Measurements from ENCODE around the gene SLC7A11.

The SLC7A11 gene

GRCh38 chr4:138163171-138163570 lies 79.0 kb downstream of the SLC7A11 start:
- no peak overlapping the region for H2AFZ ChIP-seq (ENCODE audit: low read depth, low read length)
- H3K4me1 ChIP-seq (ENCODE audit: insufficient read depth, low read length) = no peaks in the 10 kb centered on the region
- no peaks in the 10 kb centered on the region for H3K9me3 ChIP-seq (ENCODE audit: low read length)
- no peaks in the 10 kb centered on the region for H3K36me3 ChIP-seq (ENCODE audit: insufficient read depth, low read length)
- no peak overlapping the region for H3K4me3 ChIP-seq (ENCODE audit: low read length)
- no peaks in the 10 kb centered on the region for H3K27me3 ChIP-seq (ENCODE audit: insufficient read depth, low read length)

- Histone ChIP-seq H3K36me3 (ENCODE audit: insufficient read depth, low read length) (no peaks in the 10 kb centered on the region), H2AFZ (ENCODE audit: low read depth, low read length) (no peak overlapping the region), H3K4me3 (ENCODE audit: low read length) (no peak overlapping the region), H3K9me3 (ENCODE audit: low read length) (no peaks in the 10 kb centered on the region), H3K27me3 (ENCODE audit: insufficient read depth, low read length) (no peaks in the 10 kb centered on the region), H3K4me1 (ENCODE audit: insufficient read depth, low read length) (peaks cover 3% of the 10 kb centered on the region)
These were observed 79.9 kb downstream of the SLC7A11 start for GRCh38 chr4:138162259-138162658.

- no peak overlapping the region for H2AFZ ChIP-seq (ENCODE audit: low read depth, low read length)
- H3K27me3 ChIP-seq (ENCODE audit: insufficient read depth, low read length) = no peaks in the 10 kb centered on the region
- H3K4me1 ChIP-seq (ENCODE audit: insufficient read depth, low read length) = peaks cover 7% of the 10 kb centered on the region
- no peak overlapping the region for H3K4me3 ChIP-seq (ENCODE audit: low read length)
- H3K36me3 ChIP-seq (ENCODE audit: insufficient read depth, low read length) = no peaks in the 10 kb centered on the region
- no peaks in the 10 kb centered on the region for H3K9me3 ChIP-seq (ENCODE audit: low read length)
These were observed 80.8 kb downstream of the SLC7A11 start for GRCh38 chr4:138161351-138161750.

- H3K4me3 ChIP-seq (ENCODE audit: low read length) = no peak overlapping the region
- H3K9me3 ChIP-seq (ENCODE audit: low read length) = no peaks in the 10 kb centered on the region
- H3K36me3 ChIP-seq (ENCODE audit: insufficient read depth, low read length) = no peaks in the 10 kb centered on the region
- no peak overlapping the region for H2AFZ ChIP-seq (ENCODE audit: low read depth, low read length)
- no peaks in the 10 kb centered on the region for H3K27me3 ChIP-seq (ENCODE audit: insufficient read depth, low read length)
- peaks cover 7% of the 10 kb centered on the region for H3K4me1 ChIP-seq (ENCODE audit: insufficient read depth, low read length)
These were observed 83.3 kb downstream of the SLC7A11 start for GRCh38 chr4:138158746-138159297.

GRCh38 chr4:138140879-138141278 lies 101.3 kb downstream of the SLC7A11 start:
- no peaks in the 10 kb centered on the region for H3K4me1 ChIP-seq (ENCODE audit: insufficient read depth, low read length)
- no peak overlapping the region for H2AFZ ChIP-seq (ENCODE audit: low read depth, low read length)
- no peaks in the 10 kb centered on the region for H3K36me3 ChIP-seq (ENCODE audit: insufficient read depth, low read length)
- H3K27me3 ChIP-seq (ENCODE audit: insufficient read depth, low read length) = no peaks in the 10 kb centered on the region
- H3K4me3 ChIP-seq (ENCODE audit: low read length) = no peak overlapping the region
- H3K9me3 ChIP-seq (ENCODE audit: low read length) = no peaks in the 10 kb centered on the region

GRCh38 chr4:138138774-138139173 lies 103.4 kb downstream of the SLC7A11 start:
- H3K27me3 ChIP-seq (ENCODE audit: insufficient read depth, low read length) = no peaks in the 10 kb centered on the region
- H3K4me3 ChIP-seq (ENCODE audit: low read length) = no peak overlapping the region
- no peak overlapping the region for H2AFZ ChIP-seq (ENCODE audit: low read depth, low read length)
- H3K9me3 ChIP-seq (ENCODE audit: low read length) = no peaks in the 10 kb centered on the region
- no peaks in the 10 kb centered on the region for H3K36me3 ChIP-seq (ENCODE audit: insufficient read depth, low read length)
- no peaks in the 10 kb centered on the region for H3K4me1 ChIP-seq (ENCODE audit: insufficient read depth, low read length)

- no peaks in the 10 kb centered on the region for H3K36me3 ChIP-seq (ENCODE audit: insufficient read depth, low read length)
- H2AFZ ChIP-seq (ENCODE audit: low read depth, low read length) = no peak overlapping the region
- no peaks in the 10 kb centered on the region for H3K4me1 ChIP-seq (ENCODE audit: insufficient read depth, low read length)
- H3K27me3 ChIP-seq (ENCODE audit: insufficient read depth, low read length) = no peaks in the 10 kb centered on the region
- no peaks in the 10 kb centered on the region for H3K9me3 ChIP-seq (ENCODE audit: low read length)
- no peak overlapping the region for H3K4me3 ChIP-seq (ENCODE audit: low read length)
These were observed 106.5 kb downstream of the SLC7A11 start for GRCh38 chr4:138135610-138136009.

- H2AFZ ChIP-seq (ENCODE audit: low read depth, low read length) = no peak overlapping the region
- no peak overlapping the region for H3K4me3 ChIP-seq (ENCODE audit: low read length)
- no peaks in the 10 kb centered on the region for H3K4me1 ChIP-seq (ENCODE audit: insufficient read depth, low read length)
- no peaks in the 10 kb centered on the region for H3K36me3 ChIP-seq (ENCODE audit: insufficient read depth, low read length)
- H3K27me3 ChIP-seq (ENCODE audit: insufficient read depth, low read length) = no peaks in the 10 kb centered on the region
- H3K9me3 ChIP-seq (ENCODE audit: low read length) = no peaks in the 10 kb centered on the region
These were observed 123.9 kb downstream of the SLC7A11 start for GRCh38 chr4:138118270-138118669.

- Histone ChIP-seq H3K4me1 (ENCODE audit: insufficient read depth, low read length) (no peaks in the 10 kb centered on the region), H3K4me3 (ENCODE audit: low read length) (no peak overlapping the region), H3K9me3 (ENCODE audit: low read length) (no peaks in the 10 kb centered on the region), H3K36me3 (ENCODE audit: insufficient read depth, low read length) (no peaks in the 10 kb centered on the region), H3K27me3 (ENCODE audit: insufficient read depth, low read length) (no peaks in the 10 kb centered on the region), H2AFZ (ENCODE audit: low read depth, low read length) (no peak overlapping the region)
These were observed 127.1 kb downstream of the SLC7A11 start for GRCh38 chr4:138115053-138115452.

- no peaks in the 10 kb centered on the region for H3K9me3 ChIP-seq (ENCODE audit: low read length)
- H2AFZ ChIP-seq (ENCODE audit: low read depth, low read length) = no peak overlapping the region
- no peaks in the 10 kb centered on the region for H3K36me3 ChIP-seq (ENCODE audit: insufficient read depth, low read length)
- H3K4me3 ChIP-seq (ENCODE audit: low read length) = no peak overlapping the region
- H3K27me3 ChIP-seq (ENCODE audit: insufficient read depth, low read length) = no peaks in the 10 kb centered on the region
- no peaks in the 10 kb centered on the region for H3K4me1 ChIP-seq (ENCODE audit: insufficient read depth, low read length)
These were observed 127.7 kb downstream of the SLC7A11 start for GRCh38 chr4:138114434-138114833.

All from neuron (in vitro differentiated cells).